ENCODE results near the gene VWA1. TPM values are rescaled to one million over a fixed set of nuclear protein-coding genes. Genes with fewer than 3 reads are reported as not detected.

Gene VWA1
- total and polyA plus RNA-seq, 2 of the 4 experiments (the other 2 are of a cell fraction): 1.1 to 6.1 TPM

GRCh38 chr1:1400576-1401456, 34.7 kb upstream of the VWA1 start (continued):
- no peak for TF ChIP-seq BHLHE40 (IDR thresholded peaks at IDR 0.05; ENCODE audit: low read depth, low read length)
- TF ChIP-seq MXI1 (IDR thresholded peaks at IDR 0.05; ENCODE audit: borderline replicate concordance, low read depth, low read length): no peak

- Histone ChIP-seq H3K14ac (replicated peaks; ENCODE audit: low read depth, low read length) (no peak overlapping the region), H3K9ac (ENCODE audit: low read depth, low read length) (no peak overlapping the region), H3K56ac (ENCODE audit: extremely low read depth, insufficient read depth, low read length) (no peak overlapping the region), H2BK5ac (ENCODE audit: low read depth, low read length, poor library complexity, severe bottlenecking) (no peak overlapping the region), H3K79me1 (ENCODE audit: low read depth in 1 of 2, low read length in 2 of 2) (peaks cover 22 to 73% of the 10 kb centered on the region in 2 experiments), H3K18ac (ENCODE audit: low read depth, low read length) (no peak overlapping the region), H4K20me1 (ENCODE audit: insufficient read depth, low read length) (peaks cover 28% of the 10 kb centered on the region; the same call in 1 of the 2 replicates), H4K5ac (ENCODE audit: low read depth, low read length) (no peak overlapping the region), H4K91ac (ENCODE audit: insufficient read depth, low read depth, low read length) (no peak overlapping the region), H2AFZ (replicated peaks; ENCODE audit: low read length, poor library complexity) (no peak overlapping the region), H3K4me2 (ENCODE audit: low read depth, low read length) (no peak overlapping the region), H2BK15ac (ENCODE audit: low read depth, low read length) (no peak overlapping the region), H3K27ac (ENCODE audit: insufficient read depth, low read length) (no peak overlapping the region), H2AK5ac (ENCODE audit: low read depth, low read length) (no peak overlapping the region), H3K4ac (ENCODE audit: low read depth, low read length) (no peak overlapping the region), H2AK9ac (replicated peaks; ENCODE audit: low read depth, low read length, poor library complexity) (peak overlapping the region; percentile 99), H4K8ac (ENCODE audit: low read depth in 2 of 2, low read length in 2 of 2) (no peak overlapping the region), H3K36me3 (ENCODE audit: control insufficient read depth, insufficient read depth, low read length) (peaks cover 55% of the 10 kb centered on the region), H3K9me3 (ENCODE audit: control insufficient read depth, insufficient read depth, low read length) (no peaks in the 10 kb centered on the region), H3K4me1 (ENCODE audit: control insufficient read depth, insufficient read depth, low read length) (peaks cover 17% of the 10 kb centered on the region), H3K4me3 (ENCODE audit: insufficient read depth, low read depth, low read length) (no peak overlapping the region), H3K23ac (ENCODE audit: low read depth, low read length) (no peak overlapping the region), H3K27me3 (ENCODE audit: control insufficient read depth, insufficient read depth, low read length) (no peaks in the 10 kb centered on the region), H3K9me1 (ENCODE audit: insufficient read depth, low read length) (peaks cover 11% of the 10 kb centered on the region), H2BK20ac (ENCODE audit: low read depth, low read length) (no peak overlapping the region), H2BK120ac (ENCODE audit: low read depth, low read length) (no peak overlapping the region)
- ATAC-seq (ENCODE audit: low read depth) (no peak), DNase-seq (no peak)
- in situ Hi-C loops (cut with MboI; ENCODE audit: low sequenced_read_pairs) (no loop called here), dilution Hi-C loops (cut with HindIII; ENCODE audit: low sequenced_read_pairs, unreplicated experiment) (no loop called here), intact Hi-C loops (cut with micrococcal nuclease) (no loop called here)
- no CpG with 5 or more reads among the region's 7 CpGs for WGBS, 2 experiments (ENCODE audit: extremely low coverage in 2 of 2, insufficient read length in 1 of 2)
- CTCF ChIA-PET: no interaction called here
- POLR2A ChIA-PET (ENCODE audit: unreplicated experiment): no interaction called here
- BruUV-seq (replicated peaks): no TSS peak
- TF ChIP-seq SMC3 (IDR thresholded peaks at IDR 0.05; ENCODE audit: low read depth, low read length) (no peak), BHLHE40 (IDR thresholded peaks at IDR 0.05; ENCODE audit: low read depth, low read length) (no peak), MAZ (IDR thresholded peaks at IDR 0.05; ENCODE audit: borderline replicate concordance, low read depth, low read length) (no peak), USF2 (IDR thresholded peaks at IDR 0.05; ENCODE audit: low read depth, low read length) (no peak), FOS (IDR thresholded peaks at IDR 0.05; ENCODE audit: low read depth, low read length) (no peak), POLR2A (IDR thresholded peaks at IDR 0.05; ENCODE audit: low read depth, low read length) (no peak), NFE2L2 (IDR thresholded peaks at IDR 0.05; ENCODE audit: low read depth, low read length) (no peak), RFX5 (IDR thresholded peaks at IDR 0.05; ENCODE audit: low read depth, low read length) (no peak), RCOR1 (IDR thresholded peaks at IDR 0.05; ENCODE audit: insufficient replicate concordance, low read length) (no peak), CTCF (conservative IDR thresholded peaks at IDR 0.05; ENCODE audit: low read depth, low read length) (no peak), CHD1 (IDR thresholded peaks at IDR 0.05; ENCODE audit: low read depth, low read length) (no peak), RAD21 (IDR thresholded peaks at IDR 0.05; ENCODE audit: low read length) (no peak)
These were observed 34.0 kb upstream of the VWA1 start for GRCh38 chr1:1401457-1402010.

All from IMR-90 (cell line).